Neural progenitor cell (in vitro differentiated cells): ENCODE results near the gene DRAP1. TPM values are rescaled to one million over a fixed set of nuclear protein-coding genes. Genes with fewer than 3 reads are reported as not detected.

Experiments used
- DNase-seq: peaks from one replicate; pipeline ENCODE4 v3.0.0-alpha.2; 2016; ENCODE audit warnings: low spot score
- H2AFZ ChIP-seq: fragments of 200-600 bp; sonication (generic); replicated peaks from 2 replicates; pipeline ENCODE4 v1.6.1; 2016; ENCODE audit warnings: antibody characterized with exemption
- H3F3A ChIP-seq: fragments of 200-600 bp; sonication (generic); 2 replicates; pipeline ENCODE4 v1.6.1; 2016; ENCODE audit warnings: antibody characterized with exemption, low read depth
- H3K27ac ChIP-seq: fragments of 200-600 bp; sonication (generic); 2 replicates; pipeline ENCODE4 v1.5.1; 2016; ENCODE audit warnings: mild to moderate bottlenecking
- H3K27me3 ChIP-seq: fragments of 200-600 bp; sonication (generic); 2 replicates; pipeline ENCODE4 v1.6.1; 2016; ENCODE audit warnings: mild to moderate bottlenecking, moderate library complexity
- H3K36me3 ChIP-seq: fragments of 200-600 bp; sonication (generic); 2 replicates; pipeline ENCODE4 v1.5.1; 2016
- H3K4me1 ChIP-seq: fragments of 200-600 bp; sonication (generic); 2 replicates; pipeline ENCODE4 v1.6.1; 2016; ENCODE audit warnings: mixed run types
- H3K4me2 ChIP-seq: fragments of 200-600 bp; sonication (generic); 2 replicates; pipeline ENCODE4 v1.6.1; 2016
- H3K4me3 ChIP-seq: fragments of 200-600 bp; sonication (generic); 2 replicates; pipeline ENCODE4 v1.5.1; 2016
- H3K79me2 ChIP-seq: fragments of 200-600 bp; sonication (generic); 2 replicates; pipeline ENCODE4 v1.6.1; 2016; ENCODE audit warnings: low read depth
- H3K9ac ChIP-seq: fragments of 200-600 bp; sonication (generic); 2 replicates; pipeline ENCODE4 v1.6.1; 2016
- H3K9me3 ChIP-seq: fragments of 200-600 bp; sonication (generic); 2 replicates; pipeline ENCODE4 v1.5.1; 2016; ENCODE audit warnings: low read depth
- H4K20me1 ChIP-seq: fragments of 200-600 bp; sonication (generic); 2 replicates; pipeline ENCODE4 v1.6.1; 2016; ENCODE audit warnings: low read depth
- H3K27ac Mint-ChIP-seq: 3 replicates; pipeline ENCODE4 v1.8.0; 2021; ENCODE audit warnings: mixed read lengths
- H3K27me3 Mint-ChIP-seq: 2 replicates; pipeline ENCODE4 v1.8.0; 2022; ENCODE audit warnings: low read depth, mild to moderate bottlenecking, inconsistent platforms, moderate library complexity, mixed read lengths; ENCODE audit not compliant: insufficient read depth
- H3K36me3 Mint-ChIP-seq: 3 replicates; pipeline ENCODE4 v1.8.0; 2021; ENCODE audit warnings: mixed read lengths
- H3K4me1 Mint-ChIP-seq: 3 replicates; pipeline ENCODE4 v1.8.0; 2021; ENCODE audit warnings: mixed read lengths
- H3K4me3 Mint-ChIP-seq: 3 replicates; pipeline ENCODE4 v1.8.0; 2021; ENCODE audit warnings: mild to moderate bottlenecking, moderate library complexity, mixed read lengths
- H3K9me3 Mint-ChIP-seq: 3 replicates; pipeline ENCODE4 v1.8.0; 2020; ENCODE audit warnings: mixed read lengths
- EZH2 ChIP-seq: fragments of 200-600 bp; sonication (generic); IDR thresholded peaks from 2 replicates; pipeline ENCODE4 v1.6.1; 2017; ENCODE audit warnings: antibody characterized with exemption, mild to moderate bottlenecking, moderate library complexity
- EZH2phosphoT487 ChIP-seq: fragments of 200-600 bp; sonication (generic); IDR thresholded peaks from 2 replicates; pipeline ENCODE4 v1.6.1; 2017; ENCODE audit warnings: antibody characterized with exemption
- total RNA-seq: library from RNA; depleted of rRNA; stranded (reverse); fragments of >200 nt; gene quantifications from 2 replicates; pipeline ENCODE4 v1.2.3, GENCODE V29; 2015; ENCODE audit warnings: low replicate concordance
- TF ChIP-seq, protein P1 (sequence below): fragments of 200-600 bp; sonication (generic); IDR thresholded peaks from 2 replicates; pipeline ENCODE4 v1.5.1; 2017; ENCODE audit warnings: antibody characterized with exemption, mild to moderate bottlenecking

DRAP1 gene
- total RNA-seq, 1 donor from 2014 or later: 51.0 TPM

DNA sequence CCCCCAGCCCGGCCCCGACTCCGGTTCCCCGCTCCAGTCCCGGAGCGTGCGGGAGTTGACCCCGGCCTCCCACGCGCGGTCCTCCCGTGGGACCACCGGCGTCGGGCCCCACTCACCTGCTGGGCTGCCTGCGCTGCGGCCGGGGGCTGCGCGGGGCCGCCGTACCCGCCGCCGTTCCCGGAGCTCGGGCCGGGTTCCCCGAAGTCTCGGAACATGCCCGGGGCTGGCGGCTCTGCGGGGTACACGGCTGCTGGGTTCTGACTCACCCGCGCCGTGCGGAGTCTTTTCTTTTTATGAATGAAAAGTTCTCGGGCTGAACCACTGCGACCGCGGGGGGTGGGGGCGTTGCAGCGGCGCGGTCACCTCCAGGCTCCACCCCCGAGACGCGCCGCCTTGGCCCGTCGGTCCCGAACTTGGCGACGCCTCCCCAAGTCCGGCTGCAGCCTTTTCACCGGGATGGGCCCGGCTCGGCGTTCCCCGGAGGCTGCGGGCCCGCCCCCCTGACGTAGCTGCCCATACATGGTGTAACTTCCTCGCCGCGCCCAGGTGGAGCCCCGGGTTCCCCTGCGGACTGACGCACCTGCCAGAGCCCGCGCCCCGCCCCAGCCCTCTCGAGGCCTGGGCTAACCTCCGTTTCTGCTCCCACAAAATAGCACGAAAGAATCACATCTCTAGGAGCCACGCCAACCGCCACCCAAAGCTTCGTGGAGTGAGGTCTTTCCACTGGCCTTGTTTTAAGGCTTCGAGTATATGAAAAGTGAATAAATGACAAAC, 18.9 kb upstream of the DRAP1 start, which contains the start of gene FOSL1:
Gene FOSL1, minus strand, starts transcription at position 264 of the 774 bp plus-strand sequence. Its CDS starts 49 bp downstream, at position 215.
- DNase-seq: peak; percentile 84
- no peaks in the 10 kb centered on the region for H3K9me3 Mint-ChIP-seq
- peaks cover 42% of the 10 kb centered on the region for H3K27me3 Mint-ChIP-seq
- peaks cover 93% of the 10 kb centered on the region for H3K27me3 ChIP-seq
- no peaks in the 10 kb centered on the region for H3K36me3 ChIP-seq
- no peak within 1 kb of the TSS for H3K27ac ChIP-seq
- H2AFZ ChIP-seq: peak within 1 kb of the TSS; percentile 30
- H3K9ac ChIP-seq: no peak within 1 kb of the TSS
- H4K20me1 ChIP-seq: no peaks in the 10 kb centered on the region
- H3K4me3 ChIP-seq: peak within 1 kb of the TSS; percentile 47
- no peaks in the 10 kb centered on the region for H3K79me2 ChIP-seq
- H3F3A ChIP-seq: peaks cover 13% of the 10 kb centered on the region
- H3K36me3 Mint-ChIP-seq: no peaks in the 10 kb centered on the region
- no peak within 1 kb of the TSS for H3K27ac Mint-ChIP-seq
- peaks cover 5% of the 10 kb centered on the region for H3K4me1 ChIP-seq
- peak within 1 kb of the TSS; percentile 79 for H3K4me3 Mint-ChIP-seq
- TF ChIP-seq, protein P1, sequence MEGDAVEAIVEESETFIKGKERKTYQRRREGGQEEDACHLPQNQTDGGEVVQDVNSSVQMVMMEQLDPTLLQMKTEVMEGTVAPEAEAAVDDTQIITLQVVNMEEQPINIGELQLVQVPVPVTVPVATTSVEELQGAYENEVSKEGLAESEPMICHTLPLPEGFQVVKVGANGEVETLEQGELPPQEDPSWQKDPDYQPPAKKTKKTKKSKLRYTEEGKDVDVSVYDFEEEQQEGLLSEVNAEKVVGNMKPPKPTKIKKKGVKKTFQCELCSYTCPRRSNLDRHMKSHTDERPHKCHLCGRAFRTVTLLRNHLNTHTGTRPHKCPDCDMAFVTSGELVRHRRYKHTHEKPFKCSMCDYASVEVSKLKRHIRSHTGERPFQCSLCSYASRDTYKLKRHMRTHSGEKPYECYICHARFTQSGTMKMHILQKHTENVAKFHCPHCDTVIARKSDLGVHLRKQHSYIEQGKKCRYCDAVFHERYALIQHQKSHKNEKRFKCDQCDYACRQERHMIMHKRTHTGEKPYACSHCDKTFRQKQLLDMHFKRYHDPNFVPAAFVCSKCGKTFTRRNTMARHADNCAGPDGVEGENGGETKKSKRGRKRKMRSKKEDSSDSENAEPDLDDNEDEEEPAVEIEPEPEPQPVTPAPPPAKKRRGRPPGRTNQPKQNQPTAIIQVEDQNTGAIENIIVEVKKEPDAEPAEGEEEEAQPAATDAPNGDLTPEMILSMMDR: no peak
- peak; percentile 73 for TF ChIP-seq EZH2phosphoT487
- peak; percentile 87 for TF ChIP-seq EZH2
- H3K4me1 Mint-ChIP-seq: peaks cover 20% of the 10 kb centered on the region
- no peaks in the 10 kb centered on the region for H3K9me3 ChIP-seq
- peak within 1 kb of the TSS; percentile 77 for H3K4me2 ChIP-seq

DNA sequence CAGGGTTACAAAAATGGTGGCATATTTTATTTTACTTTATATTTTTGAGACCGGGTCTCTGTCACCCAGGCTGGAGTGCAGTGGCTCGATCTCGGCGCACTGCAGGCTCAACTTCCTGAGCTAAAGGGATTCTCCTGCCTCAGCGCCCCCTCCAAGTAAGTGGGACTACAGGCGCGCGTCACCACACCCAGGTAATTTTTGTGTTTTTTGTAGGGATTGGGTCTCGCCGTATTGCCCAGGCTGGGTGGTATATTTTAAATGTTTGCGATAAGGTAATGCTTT, 18.4 kb upstream of the DRAP1 start:
- no peak overlapping the region for H3K27ac Mint-ChIP-seq
- Histone ChIP-seq H3K36me3 (no peaks in the 10 kb centered on the region), H3K9ac (no peak overlapping the region), H4K20me1 (no peaks in the 10 kb centered on the region), H3K79me2 (no peaks in the 10 kb centered on the region), H3K9me3 (no peaks in the 10 kb centered on the region), H3K27me3 (peaks cover 99% of the 10 kb centered on the region), H3K4me1 (peaks cover 5% of the 10 kb centered on the region), H2AFZ (no peak overlapping the region), H3F3A (peaks cover 13% of the 10 kb centered on the region), H3K4me3 (peak overlapping the region; percentile 47), H3K27ac (no peak overlapping the region), H3K4me2 (peak overlapping the region; percentile 77)
- TF ChIP-seq EZH2phosphoT487: no peak
- no peak for TF ChIP-seq EZH2
- TF ChIP-seq, protein P1: no peak
- H3K36me3 Mint-ChIP-seq: no peaks in the 10 kb centered on the region
- H3K9me3 Mint-ChIP-seq: no peaks in the 10 kb centered on the region
- H3K4me1 Mint-ChIP-seq: peaks cover 20% of the 10 kb centered on the region
- no peak for DNase-seq
- H3K4me3 Mint-ChIP-seq: peak overlapping the region; percentile 79
- peaks cover 42% of the 10 kb centered on the region for H3K27me3 Mint-ChIP-seq

DNA sequence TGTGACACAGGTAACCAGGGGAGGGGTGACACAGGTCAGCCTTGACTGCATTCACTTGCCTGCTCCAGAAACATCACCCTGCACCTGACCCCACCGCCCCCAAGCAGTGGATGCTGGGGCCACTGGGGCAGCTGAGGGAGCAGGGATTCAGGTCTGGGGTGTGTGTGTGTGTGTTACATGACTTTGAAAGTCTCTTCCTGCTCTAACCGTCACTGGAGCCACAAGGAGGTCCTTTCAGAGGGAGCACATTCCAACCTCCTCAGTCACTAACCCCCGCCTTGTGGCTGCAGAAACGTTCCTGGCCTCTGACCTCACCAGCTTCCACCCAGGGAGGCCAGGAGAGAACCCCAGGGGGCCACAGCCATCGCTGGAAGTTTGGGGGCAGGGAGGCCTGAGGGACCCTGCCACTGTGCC, 16.2 kb upstream of the DRAP1 start:
- H3K4me1 ChIP-seq: peaks cover 5% of the 10 kb centered on the region
- no peak overlapping the region for H2AFZ ChIP-seq
- H4K20me1 ChIP-seq: no peaks in the 10 kb centered on the region
- H3K9me3 Mint-ChIP-seq: no peaks in the 10 kb centered on the region
- TF ChIP-seq EZH2 (no peak), EZH2phosphoT487 (no peak)
- TF ChIP-seq, protein P1: no peak
- H3K4me3 Mint-ChIP-seq: no peak overlapping the region
- peaks cover 35% of the 10 kb centered on the region for H3K27me3 Mint-ChIP-seq
- H3K4me1 Mint-ChIP-seq: peaks cover 20% of the 10 kb centered on the region
- no peaks in the 10 kb centered on the region for H3K79me2 ChIP-seq
- H3K27ac Mint-ChIP-seq: no peak overlapping the region
- H3K9ac ChIP-seq: no peak overlapping the region
- H3K27me3 ChIP-seq: peaks cover 100% of the 10 kb centered on the region
- H3K4me3 ChIP-seq: no peak overlapping the region
- peak; percentile 28 for DNase-seq
- no peaks in the 10 kb centered on the region for H3K36me3 Mint-ChIP-seq
- no peak overlapping the region for H3K4me2 ChIP-seq
- H3K36me3 ChIP-seq: no peaks in the 10 kb centered on the region
- H3K9me3 ChIP-seq: no peaks in the 10 kb centered on the region
- H3F3A ChIP-seq: peaks cover 13% of the 10 kb centered on the region
- no peak overlapping the region for H3K27ac ChIP-seq
